ENCODE measurements around the gene PDE6B.

GRCh38 chr4:633976-634598, 8.7 kb downstream of the PDE6B start:
- no peak for TF ChIP-seq CTCF (IDR thresholded peaks at IDR 0.05)
- TF ChIP-seq POLR2AphosphoS5 (IDR thresholded peaks at IDR 0.05): no peak

Measured in upper lobe of left lung (tissue), 4 donors.